ENCODE data around the gene NRF1. TPM values are rescaled to one million over a fixed set of nuclear protein-coding genes. Genes with fewer than 3 reads are reported as not detected.

NRF1 gene
- total RNA-seq, 2 donors from 2014 or later, result 22.9 to 26.4 TPM

DNA sequence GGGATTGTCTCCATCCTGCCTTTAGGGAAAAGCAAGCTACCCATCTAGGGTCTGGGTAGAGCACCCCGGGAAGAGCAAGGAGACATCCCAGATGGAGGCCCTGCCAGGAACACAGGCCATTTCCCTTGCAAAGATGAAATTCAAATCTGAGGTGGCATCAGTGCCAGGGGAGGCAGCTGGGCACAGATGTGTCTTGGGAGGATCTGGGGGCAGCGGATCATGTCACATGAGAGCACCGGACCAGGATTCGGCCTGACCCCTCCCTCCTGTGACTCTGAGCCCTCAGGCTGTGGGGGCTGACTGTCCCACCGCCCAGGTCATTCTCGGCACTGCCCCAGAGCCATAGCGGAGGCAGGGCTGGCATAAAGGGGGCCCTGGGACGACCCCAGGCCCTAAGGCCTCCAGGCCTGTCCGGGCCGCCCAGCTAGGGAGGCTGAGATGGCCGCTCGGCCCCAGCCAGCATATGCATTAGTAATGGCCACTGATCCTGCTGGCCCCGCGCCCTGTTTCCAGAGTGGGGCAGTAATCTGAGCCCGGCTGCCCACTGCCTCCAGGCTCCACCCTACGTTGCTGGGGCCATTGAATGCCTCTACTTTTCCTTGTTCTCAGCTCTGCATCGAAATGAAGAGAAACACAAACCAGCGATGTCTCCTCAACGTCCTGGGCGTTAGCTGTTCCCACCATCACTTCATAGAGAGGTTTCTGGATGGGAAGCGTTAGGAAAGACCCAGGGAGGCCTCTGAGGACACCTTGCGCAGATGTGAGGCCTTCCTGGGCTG, 192.8 kb downstream of the NRF1 start:
- H3K27me3 Mint-ChIP-seq (ENCODE audit: insufficient read depth), result peaks cover 6% of the 10 kb centered on the region

GRCh38 chr7:129804890-129805719, 193.6 kb downstream of the NRF1 start:
- 88 to 91% methylated on average over 1 to 11 of the region's 11 CpGs for WGBS, 2 experiments (ENCODE audit: insufficient coverage in 1 of 2, insufficient read length in 1 of 2)
- no peaks in the 10 kb centered on the region for H3K27me3 ChIP-seq (ENCODE audit: control insufficient read depth, insufficient read depth, low read length, poor library complexity, severe bottlenecking)
- TF ChIP-seq, protein P1, sequence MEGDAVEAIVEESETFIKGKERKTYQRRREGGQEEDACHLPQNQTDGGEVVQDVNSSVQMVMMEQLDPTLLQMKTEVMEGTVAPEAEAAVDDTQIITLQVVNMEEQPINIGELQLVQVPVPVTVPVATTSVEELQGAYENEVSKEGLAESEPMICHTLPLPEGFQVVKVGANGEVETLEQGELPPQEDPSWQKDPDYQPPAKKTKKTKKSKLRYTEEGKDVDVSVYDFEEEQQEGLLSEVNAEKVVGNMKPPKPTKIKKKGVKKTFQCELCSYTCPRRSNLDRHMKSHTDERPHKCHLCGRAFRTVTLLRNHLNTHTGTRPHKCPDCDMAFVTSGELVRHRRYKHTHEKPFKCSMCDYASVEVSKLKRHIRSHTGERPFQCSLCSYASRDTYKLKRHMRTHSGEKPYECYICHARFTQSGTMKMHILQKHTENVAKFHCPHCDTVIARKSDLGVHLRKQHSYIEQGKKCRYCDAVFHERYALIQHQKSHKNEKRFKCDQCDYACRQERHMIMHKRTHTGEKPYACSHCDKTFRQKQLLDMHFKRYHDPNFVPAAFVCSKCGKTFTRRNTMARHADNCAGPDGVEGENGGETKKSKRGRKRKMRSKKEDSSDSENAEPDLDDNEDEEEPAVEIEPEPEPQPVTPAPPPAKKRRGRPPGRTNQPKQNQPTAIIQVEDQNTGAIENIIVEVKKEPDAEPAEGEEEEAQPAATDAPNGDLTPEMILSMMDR (conservative IDR thresholded peaks at IDR 0.05), result no peak
- H3K4me1 Mint-ChIP-seq, result no peaks in the 10 kb centered on the region
- no peak overlapping the region for H3K27ac Mint-ChIP-seq
- H3K36me3 Mint-ChIP-seq (ENCODE audit: low read depth), result no peaks in the 10 kb centered on the region
- H3K27me3 Mint-ChIP-seq (ENCODE audit: insufficient read depth), result peaks cover 6% of the 10 kb centered on the region
- DNase-seq, result peak; percentile 47
- no peaks in the 10 kb centered on the region for H3K36me3 ChIP-seq (ENCODE audit: control insufficient read depth, insufficient read depth, low read length)
- H3K27ac ChIP-seq (ENCODE audit: low read depth, low read length), result no peak overlapping the region
- no peak overlapping the region for H3K4me3 Mint-ChIP-seq
- no peak overlapping the region for H3K9ac ChIP-seq (ENCODE audit: extremely low read depth, low read length, poor library complexity, severe bottlenecking)
- no peak overlapping the region for H3K4me3 ChIP-seq (ENCODE audit: low read length)
- no peaks in the 10 kb centered on the region for H3K4me1 ChIP-seq (ENCODE audit: control insufficient read depth, insufficient read depth, low read length)
- H3K9me3 ChIP-seq (ENCODE audit: control insufficient read depth, low read length), result no peaks in the 10 kb centered on the region
- no peaks in the 10 kb centered on the region for H3K9me3 Mint-ChIP-seq

More for the DNA sequence above, 192.8 kb downstream of the NRF1 start:
- no peak overlapping the region for H3K4me3 Mint-ChIP-seq
- 89 to 93% methylated on average over 14 to 22 of the region's 22 CpGs for WGBS, 2 experiments (ENCODE audit: insufficient coverage in 1 of 2, insufficient read length in 1 of 2)
- H3K9me3 Mint-ChIP-seq, result no peaks in the 10 kb centered on the region
- H3K27ac Mint-ChIP-seq, result no peak overlapping the region
- Histone ChIP-seq H3K36me3 (ENCODE audit: control insufficient read depth, insufficient read depth, low read length) (no peaks in the 10 kb centered on the region), H3K4me3 (ENCODE audit: low read length) (no peak overlapping the region), H3K4me1 (ENCODE audit: control insufficient read depth, insufficient read depth, low read length) (no peaks in the 10 kb centered on the region), H3K27me3 (ENCODE audit: control insufficient read depth, insufficient read depth, low read length, poor library complexity, severe bottlenecking) (no peaks in the 10 kb centered on the region), H3K9me3 (ENCODE audit: control insufficient read depth, low read length) (no peaks in the 10 kb centered on the region), H3K9ac (ENCODE audit: extremely low read depth, low read length, poor library complexity, severe bottlenecking) (no peak overlapping the region), H3K27ac (ENCODE audit: low read depth, low read length) (no peak overlapping the region)
- peak; percentile 45 for DNase-seq
- TF ChIP-seq, protein P1 (conservative IDR thresholded peaks at IDR 0.05), result no peak
- H3K36me3 Mint-ChIP-seq (ENCODE audit: low read depth), result no peaks in the 10 kb centered on the region
- no peaks in the 10 kb centered on the region for H3K4me1 Mint-ChIP-seq

Small RNA genes within 50 kb of the gene (microRNA-seq; reads per million reads assigned to microRNA genes)
- gene MIR182 (ENCODE audit: borderline microRNAs expressed) (358 reads per million, percentile 87 among the genes with 10 or more reads in this experiment), gene MIR183 (ENCODE audit: borderline microRNAs expressed) (95.9 reads per million, percentile 73 among the genes with 10 or more reads in this experiment), gene MIR96 (ENCODE audit: borderline microRNAs expressed) (51.8 reads per million, percentile 68 among the genes with 10 or more reads in this experiment)

Other genes with a start within 250 kb of the NRF1 start
- gene STRIP2, start 177.3 kb upstream of the NRF1 start, total RNA-seq, result 10 to 100 TPM; 11.7 to 15.8 TPM
- gene SMKR1, start 109.2 kb upstream of the NRF1 start, total RNA-seq, result under 1 TPM; 0.55 to 0.97 TPM

All from endodermal cell (in vitro differentiated cells).